Dendritic cell treated with granulocyte-macrophage colony-stimulating factor and Interleukin-4, amounts not matched to agents 40 ng/mL and 50 ng/mL, for 4 days (primary cell): ENCODE data around the gene SNAPC1.
A peak's percentile ranks its signal among the peaks of the same experiment; 100 is the strongest.
"Not testable (repeated sequence)": the region's sequence is repeated elsewhere in the genome, so short reads cannot be mapped to it uniquely, and the experiment has no call there.

Source experiments
- H3K27ac Mint-ChIP-seq: one replicate; pipeline ENCODE4 v1.8.0; 2022; ENCODE audit warnings: mild to moderate bottlenecking, mixed read lengths
- H3K27me3 Mint-ChIP-seq: one replicate; pipeline ENCODE4 v1.8.0; 2022; ENCODE audit warnings: mild to moderate bottlenecking, mixed read lengths
- H3K36me3 Mint-ChIP-seq: one replicate; pipeline ENCODE4 v1.8.0; 2022; ENCODE audit warnings: low read depth, mixed read lengths
- H3K4me1 Mint-ChIP-seq: one replicate; pipeline ENCODE4 v1.8.0; 2022; ENCODE audit warnings: low read depth, mixed read lengths
- H3K4me3 Mint-ChIP-seq: one replicate; pipeline ENCODE4 v1.8.0; 2022; ENCODE audit warnings: mild to moderate bottlenecking, moderate library complexity, mixed read lengths
- H3K9me3 Mint-ChIP-seq: one replicate; pipeline ENCODE4 v1.8.0; 2022; ENCODE audit warnings: mixed read lengths
- intact Hi-C: fragments of 100-400 bp; cut with micrococcal nuclease; formaldehyde crosslinking; loops from one replicate; pipeline ENCODE4 v1.15.0; 2022

The SNAPC1 gene

DNA sequence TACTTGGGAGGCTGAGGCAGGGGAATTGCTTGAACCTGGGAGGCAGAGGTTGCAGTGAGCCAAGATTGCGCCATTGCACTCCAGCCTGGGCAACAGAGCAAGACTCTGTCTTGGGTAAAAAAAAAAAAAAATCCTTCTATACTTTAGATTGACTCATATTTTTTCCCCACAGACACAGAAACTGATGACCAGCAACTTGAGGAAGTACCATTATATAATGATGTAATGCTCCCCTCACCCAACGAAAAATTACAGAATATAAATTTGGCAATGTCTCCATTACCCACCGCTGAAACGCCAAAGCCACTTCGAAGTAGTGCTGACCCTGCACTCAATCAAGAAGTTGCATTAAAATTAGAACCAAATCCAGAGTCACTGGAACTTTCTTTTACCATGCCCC, 24.3 kb upstream of the SNAPC1 start:
- Mint-ChIP-seq H3K27ac (no peak overlapping the region), H3K4me3 (no peak overlapping the region), H3K4me1 (peaks cover 13% of the 10 kb centered on the region), H3K27me3 (no peaks in the 10 kb centered on the region), H3K9me3 (no peaks in the 10 kb centered on the region), H3K36me3 (peaks cover 98% of the 10 kb centered on the region)
- intact Hi-C loops, result no loop called here

DNA sequence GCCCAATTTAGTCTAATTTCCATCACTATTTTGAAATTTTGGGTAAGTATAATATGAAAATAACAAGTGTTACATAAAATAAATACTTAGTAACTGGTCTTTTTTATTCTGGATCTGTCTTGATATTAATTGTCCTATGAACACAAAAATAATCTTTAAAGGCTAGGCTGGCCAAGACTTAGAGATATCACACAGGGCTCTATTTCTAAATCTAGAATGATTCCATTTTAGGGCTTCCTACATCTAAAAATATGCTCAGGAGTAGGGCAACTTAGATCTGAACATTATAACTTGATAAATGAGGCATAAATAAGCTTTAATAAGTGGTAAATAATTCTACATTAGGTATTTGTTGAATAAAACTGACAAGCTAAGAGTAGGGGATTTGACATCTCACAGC, 23.1 kb upstream of the SNAPC1 start:
- no peaks in the 10 kb centered on the region for H3K9me3 Mint-ChIP-seq
- H3K36me3 Mint-ChIP-seq, result peaks cover 95% of the 10 kb centered on the region
- no peak overlapping the region for H3K4me3 Mint-ChIP-seq
- no peaks in the 10 kb centered on the region for H3K27me3 Mint-ChIP-seq
- intact Hi-C loops, result no loop called here
- H3K27ac Mint-ChIP-seq, result no peak overlapping the region
- H3K4me1 Mint-ChIP-seq, result peaks cover 13% of the 10 kb centered on the region

DNA sequence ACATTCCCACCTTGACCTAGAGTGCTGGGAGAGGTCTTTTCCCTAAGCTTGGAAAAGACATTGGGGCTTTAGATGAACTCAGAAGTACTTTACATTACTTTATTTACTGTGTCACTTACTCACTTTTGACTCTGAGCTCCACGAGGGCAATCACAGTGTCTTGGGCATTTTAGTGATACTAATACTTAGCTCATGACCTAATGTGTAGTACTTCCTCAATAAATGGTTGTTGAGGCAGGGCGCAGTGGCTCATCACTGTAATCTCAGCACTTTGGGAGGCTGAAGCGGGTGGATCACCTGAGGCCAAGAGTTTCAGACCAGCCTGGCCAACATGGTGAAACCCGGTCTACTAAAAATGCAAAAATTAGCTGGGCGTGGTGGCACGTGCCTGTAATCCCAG, 19.8 kb upstream of the SNAPC1 start:
- Mint-ChIP-seq H3K36me3 (peaks cover 95% of the 10 kb centered on the region), H3K4me1 (peaks cover 15% of the 10 kb centered on the region), H3K4me3 (no peak overlapping the region), H3K9me3 (no peaks in the 10 kb centered on the region), H3K27ac (no peak overlapping the region), H3K27me3 (no peaks in the 10 kb centered on the region)
- intact Hi-C loops, result no loop called here

DNA sequence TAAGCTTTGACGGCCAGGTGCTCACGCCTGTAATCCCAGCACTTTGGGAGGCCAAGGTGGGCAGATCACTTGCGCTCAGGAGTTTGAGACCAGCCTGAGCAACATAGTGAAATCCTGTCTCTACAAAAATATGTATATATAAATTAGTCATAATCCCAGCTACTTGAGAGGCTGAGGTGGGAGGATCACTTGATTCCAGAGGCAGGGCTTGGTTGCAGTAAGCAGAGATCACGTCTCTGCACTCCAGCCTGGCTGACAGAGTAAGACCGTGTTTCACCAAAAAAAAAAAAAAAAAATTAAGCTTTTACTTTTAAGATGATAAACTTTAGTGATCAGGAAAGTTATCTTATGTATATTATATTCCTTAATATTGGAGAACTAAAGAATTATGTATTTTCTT, 18.0 kb upstream of the SNAPC1 start:
- H3K27ac Mint-ChIP-seq, result no peak overlapping the region
- intact Hi-C loops, result no loop called here
- peaks cover 85% of the 10 kb centered on the region for H3K36me3 Mint-ChIP-seq
- H3K9me3 Mint-ChIP-seq, result no peaks in the 10 kb centered on the region
- H3K4me3 Mint-ChIP-seq, result no peak overlapping the region
- H3K27me3 Mint-ChIP-seq, result no peaks in the 10 kb centered on the region
- peaks cover 15% of the 10 kb centered on the region for H3K4me1 Mint-ChIP-seq

DNA sequence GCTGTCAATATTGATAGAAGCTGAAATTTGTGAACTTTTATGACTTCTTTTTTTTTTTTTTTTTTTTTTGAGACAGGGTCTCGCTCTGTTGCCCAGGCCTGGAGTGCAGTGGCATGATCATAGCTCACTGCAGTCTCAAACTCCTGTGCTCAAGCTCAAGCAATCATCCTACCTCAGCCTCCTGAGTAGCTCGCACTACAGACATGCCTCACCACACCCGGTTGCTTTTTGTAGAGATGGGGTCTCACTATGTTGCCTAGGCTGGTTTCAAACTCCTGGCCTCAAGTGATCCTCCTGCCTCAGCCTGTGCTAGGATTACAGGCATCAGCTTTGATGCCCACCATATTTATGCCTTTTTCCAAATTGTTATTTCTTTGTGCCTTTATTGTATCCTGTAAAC, 15.9 kb upstream of the SNAPC1 start:
- H3K9me3 Mint-ChIP-seq, H3K27ac Mint-ChIP-seq, H3K27me3 Mint-ChIP-seq, intact Hi-C loops: not testable (repeated sequence)
- peaks cover 72% of the 10 kb centered on the region for H3K36me3 Mint-ChIP-seq
- H3K4me1 Mint-ChIP-seq, result peaks cover 14% of the 10 kb centered on the region
- H3K4me3 Mint-ChIP-seq, result peak overlapping the region; percentile 23

DNA sequence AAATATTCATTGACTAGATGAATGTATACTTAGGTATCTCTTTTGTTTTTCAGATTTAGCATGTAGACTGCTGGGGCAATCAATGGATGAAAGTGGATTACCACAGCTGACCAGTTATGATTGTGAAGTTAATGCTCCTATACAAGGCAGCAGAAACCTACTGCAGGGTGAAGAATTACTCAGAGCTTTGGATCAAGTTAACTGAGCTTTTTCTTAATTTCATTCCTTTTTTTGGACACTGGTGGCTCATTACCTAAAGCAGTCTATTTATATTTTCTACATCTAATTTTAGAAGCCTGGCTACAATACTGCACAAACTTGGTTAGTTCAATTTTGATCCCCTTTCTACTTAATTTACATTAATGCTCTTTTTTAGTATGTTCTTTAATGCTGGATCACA, 15.3 kb upstream of the SNAPC1 start:
- H3K4me3 Mint-ChIP-seq, result peak overlapping the region; percentile 17
- intact Hi-C loops, result no loop called here

DNA sequence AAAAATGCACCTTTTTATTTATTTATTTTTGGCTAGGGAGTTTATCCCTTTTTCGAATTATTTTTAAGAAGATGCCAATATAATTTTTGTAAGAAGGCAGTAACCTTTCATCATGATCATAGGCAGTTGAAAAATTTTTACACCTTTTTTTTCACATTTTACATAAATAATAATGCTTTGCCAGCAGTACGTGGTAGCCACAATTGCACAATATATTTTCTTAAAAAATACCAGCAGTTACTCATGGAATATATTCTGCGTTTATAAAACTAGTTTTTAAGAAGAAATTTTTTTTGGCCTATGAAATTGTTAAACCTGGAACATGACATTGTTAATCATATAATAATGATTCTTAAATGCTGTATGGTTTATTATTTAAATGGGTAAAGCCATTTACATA, 14.9 kb upstream of the SNAPC1 start:
- no peaks in the 10 kb centered on the region for H3K9me3 Mint-ChIP-seq
- intact Hi-C loops, result no loop called here
- no peak overlapping the region for H3K27ac Mint-ChIP-seq
- H3K4me1 Mint-ChIP-seq, result peaks cover 24% of the 10 kb centered on the region
- H3K36me3 Mint-ChIP-seq, result peaks cover 66% of the 10 kb centered on the region
- H3K27me3 Mint-ChIP-seq, result no peaks in the 10 kb centered on the region
- peak overlapping the region; percentile 17 for H3K4me3 Mint-ChIP-seq

More for the DNA sequence above, 15.3 kb upstream of the SNAPC1 start:
- H3K9me3 Mint-ChIP-seq, result no peaks in the 10 kb centered on the region
- H3K27ac Mint-ChIP-seq, result no peak overlapping the region
- peaks cover 19% of the 10 kb centered on the region for H3K4me1 Mint-ChIP-seq
- H3K27me3 Mint-ChIP-seq, result no peaks in the 10 kb centered on the region
- peaks cover 70% of the 10 kb centered on the region for H3K36me3 Mint-ChIP-seq

DNA sequence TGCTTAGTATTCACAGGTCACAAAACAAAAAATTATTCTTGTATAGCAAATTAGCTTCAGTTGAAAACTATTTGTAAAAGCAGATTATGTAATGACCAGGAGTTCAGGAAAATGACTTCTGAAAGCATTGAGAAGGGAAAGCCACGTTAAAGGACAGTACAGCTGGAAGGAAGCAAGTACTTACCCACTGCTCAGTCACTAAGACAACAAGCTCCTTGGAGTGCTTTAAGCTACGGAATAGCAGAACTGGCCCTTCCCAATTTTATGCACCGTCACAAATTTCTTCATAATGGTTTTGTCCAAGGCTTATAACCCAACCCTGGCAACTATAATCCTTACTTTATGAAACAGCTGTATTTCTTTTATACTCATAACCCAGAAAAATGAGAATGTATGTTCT, 13.0 kb upstream of the SNAPC1 start:
- no peaks in the 10 kb centered on the region for H3K27me3 Mint-ChIP-seq
- H3K4me3 Mint-ChIP-seq, result peak overlapping the region; percentile 92
- intact Hi-C loops, result no loop called here
- peaks cover 51% of the 10 kb centered on the region for H3K36me3 Mint-ChIP-seq
- peak overlapping the region; percentile 90 for H3K27ac Mint-ChIP-seq
- peaks cover 38% of the 10 kb centered on the region for H3K4me1 Mint-ChIP-seq
- no peaks in the 10 kb centered on the region for H3K9me3 Mint-ChIP-seq

DNA sequence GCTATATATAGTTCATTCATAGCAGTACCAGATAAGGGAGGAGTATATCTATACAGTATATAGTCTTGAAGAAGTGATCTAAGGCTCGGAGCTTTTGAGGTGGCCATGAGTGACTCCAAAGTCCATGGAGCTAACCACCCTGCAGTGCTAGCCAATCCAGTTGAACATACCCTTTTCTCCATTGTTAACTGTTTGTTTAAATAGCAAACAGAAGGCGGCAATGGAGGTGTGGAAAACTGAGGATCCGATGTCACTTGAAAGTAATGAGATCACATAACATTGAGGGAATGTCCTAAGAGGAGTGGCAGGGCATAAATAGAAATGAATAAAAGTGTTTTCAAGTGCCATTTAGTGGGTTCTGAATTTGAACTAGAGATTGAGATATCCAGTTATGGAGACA, 12.4 kb upstream of the SNAPC1 start:
- Mint-ChIP-seq H3K4me1 (peaks cover 40% of the 10 kb centered on the region), H3K36me3 (peaks cover 45% of the 10 kb centered on the region), H3K27ac (peak overlapping the region; percentile 90), H3K9me3 (no peaks in the 10 kb centered on the region), H3K4me3 (peak overlapping the region; percentile 92), H3K27me3 (no peaks in the 10 kb centered on the region)
- intact Hi-C loops, result loop anchor here (1.0 kb wide), 1 partner anchor 55 kb away; the partner anchor contains the start of gene HIF1A

DNA sequence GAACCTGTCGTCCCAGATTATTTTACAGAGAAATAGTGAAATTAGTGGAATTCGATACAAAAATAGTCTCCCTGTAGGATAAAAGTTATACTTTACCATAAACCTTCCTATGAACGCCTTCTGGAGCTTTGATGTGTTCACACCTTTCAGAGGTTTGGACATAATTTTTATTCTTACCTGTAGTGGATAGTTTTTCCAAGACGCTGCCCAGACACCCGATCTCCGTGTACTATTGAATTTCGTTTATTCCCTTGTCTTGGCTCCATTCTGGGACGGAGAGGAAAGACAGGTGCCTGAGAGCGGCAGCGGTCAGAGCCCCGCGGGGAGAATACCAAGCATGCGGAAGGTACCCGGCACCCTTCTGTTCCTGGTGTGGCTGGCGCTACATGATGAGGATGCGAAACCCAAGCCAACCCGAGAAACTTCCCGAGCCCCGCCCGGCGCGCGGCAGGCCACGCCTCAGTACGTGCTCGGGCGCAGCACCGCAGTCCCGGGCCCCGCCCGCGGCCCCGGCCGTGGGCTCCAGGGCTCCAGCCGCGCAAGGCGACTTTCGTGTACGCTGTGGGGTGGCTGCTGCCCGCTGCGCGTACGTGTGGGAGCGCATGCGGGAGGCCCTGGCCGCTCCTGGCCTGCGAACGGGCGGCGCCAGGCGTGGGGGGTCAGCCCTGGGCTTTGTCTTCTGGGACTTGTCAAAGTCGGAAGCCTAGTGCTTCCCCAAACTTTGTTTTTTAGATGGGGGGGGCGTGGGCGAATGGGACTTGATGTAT, 11.3 kb upstream of the SNAPC1 start:
- Mint-ChIP-seq H3K27me3 (no peaks in the 10 kb centered on the region), H3K27ac (peak overlapping the region; percentile 90), H3K36me3 (peaks cover 35% of the 10 kb centered on the region), H3K4me1 (peaks cover 33% of the 10 kb centered on the region), H3K4me3 (peak overlapping the region; percentile 92), H3K9me3 (no peaks in the 10 kb centered on the region)
- intact Hi-C loops, result loop anchor here (1.0 kb wide), 2 partner anchors 11 to 56 kb away; partner anchors contain the start of genes HIF1A and SNAPC1

DNA sequence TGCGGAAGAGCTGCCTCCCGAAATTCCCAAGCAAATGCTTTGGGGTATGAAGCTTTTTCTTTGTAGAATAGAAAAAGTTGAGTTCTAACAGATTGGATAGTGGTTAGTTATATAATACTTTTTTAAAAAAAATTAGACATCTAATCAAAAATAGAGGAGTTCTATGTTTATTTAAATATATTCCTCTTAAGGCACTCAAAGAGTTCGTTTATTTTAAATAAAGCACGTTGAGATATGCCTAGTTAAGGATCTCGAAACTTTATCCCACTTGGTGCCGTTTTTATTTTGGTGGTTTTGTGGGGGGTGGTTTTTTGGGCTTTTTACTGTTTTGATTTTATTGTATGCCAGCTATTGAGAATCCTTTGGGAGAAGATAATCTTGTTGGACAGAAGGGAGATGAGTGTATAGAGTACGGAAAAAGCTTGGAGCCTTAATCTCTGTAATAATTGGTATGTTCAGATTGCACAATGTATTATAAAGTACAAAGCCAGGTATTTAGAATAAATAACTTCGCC, 10.7 kb upstream of the SNAPC1 start:
- Mint-ChIP-seq H3K36me3 (peaks cover 28% of the 10 kb centered on the region), H3K4me1 (peaks cover 33% of the 10 kb centered on the region), H3K27ac (peak overlapping the region; percentile 90), H3K9me3 (no peaks in the 10 kb centered on the region), H3K4me3 (peak overlapping the region; percentile 92), H3K27me3 (no peaks in the 10 kb centered on the region)
- intact Hi-C loops, result loop anchor here (1.0 kb wide), 1 partner anchor 11 kb away; the partner anchor contains the start of gene SNAPC1

DNA sequence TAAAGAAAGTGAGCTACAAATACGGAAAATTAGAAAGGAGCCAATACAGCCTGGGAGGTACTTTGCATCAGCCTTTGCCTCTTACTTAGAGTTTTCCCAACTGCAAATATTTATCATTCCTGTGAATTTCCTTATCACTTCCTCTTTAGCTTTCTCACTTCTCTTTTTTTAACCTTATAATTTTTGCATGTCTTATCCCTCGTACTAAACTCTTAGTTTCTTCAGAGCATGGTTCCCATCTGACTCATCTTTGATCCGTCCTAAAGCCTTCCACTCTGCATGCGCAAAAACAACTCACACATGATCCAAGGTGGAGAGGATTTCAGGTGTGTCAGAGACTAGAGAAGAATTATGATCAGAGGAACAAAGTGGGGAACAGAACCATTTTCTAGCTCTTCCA, 9.6 kb upstream of the SNAPC1 start:
- Mint-ChIP-seq H3K4me3 (peak overlapping the region; percentile 92), H3K9me3 (no peaks in the 10 kb centered on the region), H3K36me3 (peaks cover 19% of the 10 kb centered on the region), H3K27me3 (no peaks in the 10 kb centered on the region), H3K27ac (peak overlapping the region; percentile 90), H3K4me1 (peaks cover 33% of the 10 kb centered on the region)
- intact Hi-C loops, result no loop called here

DNA sequence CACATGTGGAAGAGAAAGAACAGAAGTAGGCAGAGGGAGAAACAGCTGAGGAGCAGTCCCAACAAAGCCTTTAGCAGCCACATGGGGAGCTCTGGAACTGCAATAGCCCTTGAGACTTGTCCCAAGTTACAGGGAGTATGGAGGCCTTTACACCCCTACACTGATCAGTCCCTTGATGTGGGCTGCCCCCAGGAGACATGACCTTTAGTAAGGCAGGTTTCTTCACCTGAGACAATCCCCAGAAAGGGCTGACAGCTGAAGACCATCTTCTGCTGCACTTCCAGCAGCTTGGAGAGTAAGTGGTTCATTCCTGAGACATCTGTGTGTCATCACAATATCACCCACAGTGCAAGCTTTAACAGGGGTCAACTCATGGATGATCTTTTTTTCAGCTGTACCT, 8.6 kb upstream of the SNAPC1 start:
- no peak overlapping the region for H3K4me3 Mint-ChIP-seq
- no peaks in the 10 kb centered on the region for H3K9me3 Mint-ChIP-seq
- intact Hi-C loops, result no loop called here
- H3K27me3 Mint-ChIP-seq, result no peaks in the 10 kb centered on the region
- peak overlapping the region; percentile 90 for H3K27ac Mint-ChIP-seq
- H3K36me3 Mint-ChIP-seq, result peaks cover 12% of the 10 kb centered on the region
- peaks cover 33% of the 10 kb centered on the region for H3K4me1 Mint-ChIP-seq

DNA sequence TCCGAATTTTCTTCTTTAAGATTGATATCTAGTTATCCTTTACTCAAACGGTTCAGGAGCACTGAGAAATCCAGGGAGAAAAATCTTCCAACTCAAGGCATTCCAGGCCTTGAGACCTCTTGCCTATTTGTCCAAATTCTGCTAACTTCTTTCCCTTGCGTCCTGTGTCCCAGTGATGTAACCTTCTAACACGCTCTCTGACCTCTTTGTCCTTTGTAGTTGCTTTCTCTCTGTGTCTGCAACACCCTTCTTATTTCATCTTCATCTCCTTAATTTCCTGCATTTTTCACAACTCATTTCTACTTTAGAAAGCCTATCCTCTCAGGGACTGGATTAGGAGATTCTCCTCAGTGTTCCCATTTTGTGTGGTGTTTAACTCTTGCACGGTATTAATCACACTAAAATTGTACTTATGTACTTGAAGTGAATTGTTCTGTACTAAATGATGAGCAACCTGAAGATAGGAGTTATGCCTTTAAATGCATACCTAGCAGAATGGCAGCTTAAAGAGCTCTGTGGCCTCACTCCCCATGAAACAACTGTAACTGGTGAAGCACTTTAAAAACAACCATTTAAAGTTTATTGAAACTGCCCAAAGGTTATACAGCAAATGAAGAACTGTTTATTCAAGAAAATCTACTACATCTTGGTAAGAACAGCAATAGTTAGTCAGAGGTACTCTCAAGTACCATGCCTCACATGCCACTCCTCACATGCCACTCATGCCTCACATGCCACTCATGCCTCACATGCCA, 7.4 kb upstream of the SNAPC1 start:
- no peak overlapping the region for H3K27ac Mint-ChIP-seq
- H3K4me3 Mint-ChIP-seq, result no peak overlapping the region
- H3K27me3 Mint-ChIP-seq, result no peaks in the 10 kb centered on the region
- intact Hi-C loops, result no loop called here
- no peaks in the 10 kb centered on the region for H3K9me3 Mint-ChIP-seq
- H3K36me3 Mint-ChIP-seq, result peaks cover 12% of the 10 kb centered on the region
- peaks cover 33% of the 10 kb centered on the region for H3K4me1 Mint-ChIP-seq
